Duodenal mucosa (tissue), 2 donors: ENCODE measurements around the gene PAPOLG.

Source experiments
- H3K27ac ChIP-seq: one replicate; pipeline ENCODE4 v1.7.0; 2013; ENCODE audit warnings: low read depth, low read length
- H3K27me3 ChIP-seq, 2 donors: one replicate each; pipeline ENCODE4 v1.7.0; 2013; ENCODE audit warnings: low read length in 2 of 2, control low read depth in 1 of 2; ENCODE audit not compliant: insufficient read depth in 2 of 2, control insufficient read depth in 1 of 2
- H3K36me3 ChIP-seq, 2 donors: one replicate each; pipeline ENCODE4 v1.7.0; 2013; ENCODE audit warnings: low read length in 2 of 2, control low read depth in 1 of 2; ENCODE audit not compliant: insufficient read depth in 2 of 2, control insufficient read depth in 1 of 2
- H3K4me1 ChIP-seq, 2 donors: one replicate each; pipeline ENCODE4 v1.7.0; 2013; ENCODE audit warnings: low read length in 2 of 2, control low read depth in 1 of 2; ENCODE audit not compliant: insufficient read depth in 2 of 2, control insufficient read depth in 1 of 2
- H3K4me3 ChIP-seq, 2 donors: one replicate each; pipeline ENCODE4 v1.7.0; 2013; ENCODE audit warnings: low read length in 2 of 2, low read depth in 1 of 2
- H3K9ac ChIP-seq, 2 donors: one replicate each; pipeline ENCODE4 v1.7.0; 2013; ENCODE audit warnings: low read length in 2 of 2, low read depth in 1 of 2
- H3K9me3 ChIP-seq, 2 donors: one replicate each; pipeline ENCODE4 v1.7.0; 2013; ENCODE audit warnings: low read length in 2 of 2, control low read depth in 1 of 2; ENCODE audit not compliant: control insufficient read depth in 1 of 2

Gene PAPOLG

DNA sequence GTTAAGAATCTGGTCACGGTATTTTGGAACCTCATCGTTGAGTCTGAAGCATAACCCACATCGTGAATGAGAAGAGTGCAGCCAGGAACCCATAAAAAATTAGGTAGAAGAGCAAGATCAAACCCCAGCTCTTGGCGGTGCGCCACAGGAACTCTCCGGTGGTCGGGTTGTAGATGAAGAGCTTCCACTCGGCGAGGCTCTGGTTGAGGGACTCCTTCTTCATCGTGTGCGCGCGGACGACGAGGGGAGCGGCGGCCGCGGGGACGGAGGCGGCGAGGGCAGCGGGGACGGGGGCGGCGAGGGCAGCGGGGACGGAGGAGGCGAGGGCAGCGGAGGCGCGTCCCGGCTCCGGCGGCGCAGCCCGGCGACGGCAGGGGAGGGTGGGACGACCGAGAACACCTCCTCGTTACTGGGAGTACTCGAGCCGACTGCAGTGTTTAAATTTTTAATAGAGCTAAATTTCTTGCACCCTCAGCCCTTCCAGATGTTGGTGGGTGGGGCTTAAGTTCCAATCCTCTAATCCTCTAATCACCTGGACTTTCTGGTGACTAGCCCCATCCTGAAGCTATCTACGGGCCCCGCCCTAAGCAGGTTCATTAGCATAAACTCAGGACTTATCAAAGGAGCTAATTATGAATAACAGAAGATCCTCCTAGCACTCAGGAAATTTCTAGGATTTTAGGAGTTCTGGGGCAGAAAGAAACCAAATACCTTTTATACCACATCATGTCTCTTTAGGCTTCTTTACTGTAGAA is 20.4 kb upstream of the PAPOLG start:
- Histone ChIP-seq H3K4me3 (peak overlapping the region; percentile 58 to 62), H3K36me3 (no peaks in the 10 kb centered on the region), H3K9ac (no peak overlapping the region), H3K9me3 (no peaks in the 10 kb centered on the region), H3K4me1 (no peaks in the 10 kb centered on the region), H3K27ac (no peak overlapping the region), H3K27me3 (peaks cover 3 to 8% of the 10 kb centered on the region in 2 donors)

DNA sequence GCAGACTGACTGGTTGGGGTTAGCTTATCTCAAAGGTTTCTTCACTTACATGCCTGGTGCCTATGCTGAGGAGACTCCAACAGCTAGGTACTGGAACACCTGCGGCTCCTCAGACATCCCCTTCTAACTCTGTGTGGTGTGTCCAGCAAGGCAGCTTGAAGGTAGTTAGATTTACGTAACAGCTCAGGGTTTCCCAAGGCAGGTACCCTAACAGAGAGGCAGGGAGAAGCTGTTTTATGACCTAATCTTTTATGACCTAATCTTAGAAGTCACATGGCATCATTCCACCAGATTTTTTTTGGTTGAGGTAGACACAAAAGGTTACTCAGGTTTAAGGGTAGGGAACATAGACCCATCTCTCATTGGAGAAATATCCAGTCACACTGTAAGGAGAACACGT is 17.4 kb upstream of the PAPOLG start:
- H3K27ac ChIP-seq, result no peak overlapping the region
- no peaks in the 10 kb centered on the region for H3K4me1 ChIP-seq
- H3K36me3 ChIP-seq, result no peaks in the 10 kb centered on the region
- no peaks in the 10 kb centered on the region for H3K9me3 ChIP-seq
- no peak overlapping the region for H3K4me3 ChIP-seq
- H3K27me3 ChIP-seq, result peaks cover 3 to 8% of the 10 kb centered on the region in 2 donors
- no peak overlapping the region for H3K9ac ChIP-seq

- Histone ChIP-seq H3K4me1 (no peaks in the 10 kb centered on the region), H3K27me3 (peaks cover 3 to 8% of the 10 kb centered on the region in 2 donors), H3K4me3 (no peak overlapping the region), H3K36me3 (no peaks in the 10 kb centered on the region), H3K9me3 (no peaks in the 10 kb centered on the region), H3K27ac (no peak overlapping the region), H3K9ac (no peak overlapping the region)
These were observed 16.9 kb upstream of the PAPOLG start for GRCh38 chr2:60739156-60739555.

- Histone ChIP-seq H3K27ac (no peak overlapping the region), H3K9ac (no peak overlapping the region), H3K36me3 (no peaks in the 10 kb centered on the region), H3K4me1 (no peaks in the 10 kb centered on the region), H3K4me3 (no peak overlapping the region), H3K9me3 (no peaks in the 10 kb centered on the region), H3K27me3 (peaks cover 0 to 8% of the 10 kb centered on the region in 2 donors)
These were observed 14.5 kb upstream of the PAPOLG start for GRCh38 chr2:60741576-60741975.

- H3K27me3 ChIP-seq, result peaks cover 0 to 8% of the 10 kb centered on the region in 2 donors
These were observed 13.6 kb upstream of the PAPOLG start for GRCh38 chr2:60742419-60742818.

DNA sequence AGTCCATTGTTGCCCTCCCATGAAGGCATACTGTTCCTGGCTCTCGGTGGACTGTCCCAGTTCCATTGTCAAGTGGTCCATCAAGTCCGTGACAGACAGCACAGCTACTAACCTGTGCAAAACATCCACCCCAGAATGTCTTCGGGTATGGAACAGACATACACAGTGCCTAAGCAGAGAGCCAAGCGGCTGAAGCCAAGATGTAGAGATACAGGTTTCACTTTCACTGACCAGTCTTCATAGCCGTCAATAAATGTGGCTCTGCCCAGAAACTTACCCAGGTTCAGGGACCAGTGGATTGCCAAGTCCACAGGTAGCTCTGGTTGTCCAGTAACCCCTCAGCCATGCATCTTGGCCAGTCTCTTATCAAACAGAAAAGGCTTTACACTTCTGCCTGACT is 10.7 kb upstream of the PAPOLG start:
- H3K36me3 ChIP-seq, result no peaks in the 10 kb centered on the region

More at GRCh38 chr2:60742419-60742818, 13.6 kb upstream of the PAPOLG start:
- Histone ChIP-seq H3K9ac (no peak overlapping the region), H3K27ac (no peak overlapping the region), H3K4me3 (no peak overlapping the region), H3K36me3 (no peaks in the 10 kb centered on the region), H3K4me1 (no peaks in the 10 kb centered on the region), H3K9me3 (no peaks in the 10 kb centered on the region)

DNA sequence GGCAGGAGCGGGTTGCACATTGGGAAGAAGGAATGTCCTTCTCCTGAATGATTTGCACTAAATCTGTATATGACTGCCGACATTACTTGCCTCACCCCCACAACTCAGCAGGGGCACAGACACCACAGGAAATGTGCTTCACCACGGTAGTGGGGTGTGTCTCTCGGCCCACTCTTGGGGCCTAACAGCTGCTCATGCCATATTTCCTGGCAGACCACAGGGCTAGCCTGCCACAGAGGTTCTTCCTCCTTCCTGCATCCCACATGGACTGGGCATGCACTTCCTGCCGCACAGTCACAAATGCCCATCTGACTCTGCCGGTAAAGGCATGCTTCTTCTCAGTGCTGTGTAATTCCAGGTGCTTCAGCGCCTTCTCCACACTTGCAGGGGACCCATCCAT is 10.3 kb upstream of the PAPOLG start:
- H3K4me3 ChIP-seq, result no peak overlapping the region
- H3K4me1 ChIP-seq, result no peaks in the 10 kb centered on the region
- H3K36me3 ChIP-seq, result no peaks in the 10 kb centered on the region
- no peaks in the 10 kb centered on the region for H3K27me3 ChIP-seq
- no peak overlapping the region for H3K9ac ChIP-seq
- H3K9me3 ChIP-seq, result no peaks in the 10 kb centered on the region
- no peak overlapping the region for H3K27ac ChIP-seq

More for the DNA sequence above, 10.7 kb upstream of the PAPOLG start:
- H3K4me1 ChIP-seq, result no peaks in the 10 kb centered on the region
- H3K27ac ChIP-seq, result no peak overlapping the region
- H3K4me3 ChIP-seq, result no peak overlapping the region
- H3K9me3 ChIP-seq, result no peaks in the 10 kb centered on the region
- H3K27me3 ChIP-seq, result no peaks in the 10 kb centered on the region
- no peak overlapping the region for H3K9ac ChIP-seq

GRCh38 chr2:60746318-60746717 is 9.8 kb upstream of the PAPOLG start:
- Histone ChIP-seq H3K27me3 (no peaks in the 10 kb centered on the region), H3K4me3 (no peak overlapping the region), H3K36me3 (no peaks in the 10 kb centered on the region), H3K9ac (no peak overlapping the region), H3K27ac (no peak overlapping the region), H3K9me3 (no peaks in the 10 kb centered on the region), H3K4me1 (no peaks in the 10 kb centered on the region)

DNA sequence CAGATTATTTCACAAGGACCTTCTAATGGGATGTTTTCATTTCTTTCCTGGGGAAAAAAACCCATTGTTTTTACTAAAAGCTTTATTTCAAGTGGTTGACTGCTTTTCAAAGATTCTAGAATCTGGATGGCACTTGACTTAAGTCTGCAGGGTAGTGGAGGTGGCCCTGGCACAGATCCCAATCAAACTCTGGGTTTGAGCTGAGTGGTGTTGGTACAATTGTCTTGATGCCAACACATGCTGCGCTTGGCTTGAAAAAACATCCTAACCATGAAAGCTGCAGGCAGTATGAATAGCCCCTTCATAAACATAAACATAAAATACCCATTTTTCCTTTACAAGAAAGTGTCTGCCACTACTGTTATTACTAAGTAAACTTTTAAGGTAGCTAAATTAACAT is 3.6 kb downstream of the PAPOLG start:
- Histone ChIP-seq H3K9ac (no peak overlapping the region), H3K36me3 (peaks cover 14 to 31% of the 10 kb centered on the region in 2 donors), H3K27ac (no peak overlapping the region), H3K27me3 (no peaks in the 10 kb centered on the region), H3K4me1 (peaks cover 5 to 13% of the 10 kb centered on the region in 2 donors), H3K9me3 (no peaks in the 10 kb centered on the region), H3K4me3 (no peak overlapping the region)

DNA sequence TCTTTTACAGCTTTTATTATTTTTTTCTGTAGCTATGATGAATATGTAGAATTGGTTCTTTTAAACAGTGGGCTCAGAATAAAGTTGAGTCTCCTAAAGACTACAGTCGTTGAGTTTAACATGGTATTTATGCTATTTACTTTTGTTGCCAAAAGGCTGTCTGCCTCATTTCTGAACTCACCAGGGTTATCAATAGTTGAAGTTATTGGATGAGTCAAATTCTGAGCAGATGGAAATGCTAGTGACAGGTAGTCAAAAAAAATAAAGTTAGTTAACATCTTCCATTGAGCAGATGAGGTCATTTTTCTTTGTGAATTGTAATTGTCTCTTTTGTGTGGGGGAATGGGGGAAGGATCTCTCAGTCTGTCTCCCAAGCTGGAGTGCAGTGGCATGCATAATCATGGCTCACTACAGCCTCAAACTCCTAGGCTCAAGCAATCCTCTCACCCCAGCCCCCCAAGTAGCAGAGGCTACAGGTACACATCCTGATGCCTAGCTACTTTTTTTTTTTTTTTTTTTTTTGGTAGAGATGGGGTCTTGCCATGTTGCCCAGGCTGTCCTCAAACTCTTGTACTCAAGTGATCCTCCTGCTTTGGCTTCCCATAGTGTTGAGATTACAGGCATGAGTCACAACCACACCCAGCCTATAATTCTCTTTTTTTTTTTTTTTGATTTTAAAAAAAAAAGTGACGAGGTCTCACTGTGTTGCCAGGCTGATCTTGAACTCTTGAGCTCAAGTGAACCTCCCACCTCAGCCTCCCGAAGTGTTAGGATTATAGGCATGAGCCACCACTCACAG is 8.9 kb downstream of the PAPOLG start:
- H3K36me3 ChIP-seq, result peaks cover 18 to 45% of the 10 kb centered on the region in 2 donors

More for the DNA sequence above, 8.9 kb downstream of the PAPOLG start:
- Histone ChIP-seq H3K4me1 (no peaks in the 10 kb centered on the region), H3K9ac (no peak overlapping the region), H3K4me3 (no peak overlapping the region), H3K27ac (no peak overlapping the region), H3K27me3 (no peaks in the 10 kb centered on the region), H3K9me3 (no peaks in the 10 kb centered on the region)
